Neural progenitor cell (in vitro differentiated cells): Measurements from ENCODE around the gene NEURL1.

Experiments
- EZH2 ChIP-seq: fragments of 200-600 bp; sonication (generic); IDR thresholded peaks from 2 replicates; pipeline ENCODE4 v1.6.1; 2017; ENCODE audit warnings: antibody characterized with exemption, mild to moderate bottlenecking, moderate library complexity
- EZH2phosphoT487 ChIP-seq: fragments of 200-600 bp; sonication (generic); IDR thresholded peaks from 2 replicates; pipeline ENCODE4 v1.6.1; 2017; ENCODE audit warnings: antibody characterized with exemption
- TF ChIP-seq, protein P1 (sequence below): fragments of 200-600 bp; sonication (generic); IDR thresholded peaks from 2 replicates; pipeline ENCODE4 v1.5.1; 2017; ENCODE audit warnings: antibody characterized with exemption, mild to moderate bottlenecking

GRCh38 chr10:103627111-103627892 lies 133.8 kb downstream of the NEURL1 start:
- TF ChIP-seq, protein P1, sequence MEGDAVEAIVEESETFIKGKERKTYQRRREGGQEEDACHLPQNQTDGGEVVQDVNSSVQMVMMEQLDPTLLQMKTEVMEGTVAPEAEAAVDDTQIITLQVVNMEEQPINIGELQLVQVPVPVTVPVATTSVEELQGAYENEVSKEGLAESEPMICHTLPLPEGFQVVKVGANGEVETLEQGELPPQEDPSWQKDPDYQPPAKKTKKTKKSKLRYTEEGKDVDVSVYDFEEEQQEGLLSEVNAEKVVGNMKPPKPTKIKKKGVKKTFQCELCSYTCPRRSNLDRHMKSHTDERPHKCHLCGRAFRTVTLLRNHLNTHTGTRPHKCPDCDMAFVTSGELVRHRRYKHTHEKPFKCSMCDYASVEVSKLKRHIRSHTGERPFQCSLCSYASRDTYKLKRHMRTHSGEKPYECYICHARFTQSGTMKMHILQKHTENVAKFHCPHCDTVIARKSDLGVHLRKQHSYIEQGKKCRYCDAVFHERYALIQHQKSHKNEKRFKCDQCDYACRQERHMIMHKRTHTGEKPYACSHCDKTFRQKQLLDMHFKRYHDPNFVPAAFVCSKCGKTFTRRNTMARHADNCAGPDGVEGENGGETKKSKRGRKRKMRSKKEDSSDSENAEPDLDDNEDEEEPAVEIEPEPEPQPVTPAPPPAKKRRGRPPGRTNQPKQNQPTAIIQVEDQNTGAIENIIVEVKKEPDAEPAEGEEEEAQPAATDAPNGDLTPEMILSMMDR: no peak
- TF ChIP-seq EZH2: no peak
- TF ChIP-seq EZH2phosphoT487: no peak
